Stomach (tissue), 4 donors: ENCODE results near the gene FBXW8.

Experiments used
- CTCF ChIP-seq, 7 experiments: fragments of 450-650 bp in 4 of 7; fragments of 200-600 bp in 3 of 7; sonication (generic) in 3 of 7; IDR thresholded peaks; one replicate each; pipeline ENCODE4 v1.5.1; 2016 to 2019; ENCODE audit warnings: antibody characterized with exemption in 7 of 7, control low read depth in 2 of 7, mild to moderate bottlenecking in 1 of 7
- EP300 ChIP-seq: sonication (generic); formaldehyde crosslinking; IDR thresholded peaks from one replicate; pipeline ENCODE4 v1.6.1; 2017; ENCODE audit warnings: antibody characterized with exemption
- POLR2A ChIP-seq, 4 donors: fragments of 450-650 bp; IDR thresholded peaks; one replicate each; pipeline ENCODE4 v1.6.1; 2016; ENCODE audit warnings: antibody characterized with exemption in 4 of 4, control low read depth in 2 of 4, mild to moderate bottlenecking in 1 of 4, moderate library complexity in 1 of 4
- POLR2AphosphoS5 ChIP-seq, 3 donors: sonication (generic); formaldehyde crosslinking; IDR thresholded peaks; one replicate each; pipeline ENCODE4 v1.6.1; 2016; ENCODE audit warnings: antibody characterized with exemption in 3 of 3

- TF ChIP-seq POLR2A (IDR thresholded peaks at IDR 0.05) = no peak
- no peak for TF ChIP-seq CTCF (IDR thresholded peaks at IDR 0.05)
- TF ChIP-seq EP300 = no peak
- no peak for TF ChIP-seq POLR2AphosphoS5 (IDR thresholded peaks at IDR 0.05)
Measured at GRCh38 chr12:117046425-117046824, 135.7 kb downstream of the FBXW8 start.
